Activated T-cell treated with anti-CD3 and anti-CD28 coated beads, Interleukin-2, amount 50 U/mL, for 24 hours (primary cell): ENCODE data around the gene PCDHGB5.
"Not testable (repeated sequence)": the region's sequence is repeated elsewhere in the genome, so short reads cannot be mapped to it uniquely, and the experiment has no call there.

Experiments used
- DNase-seq: peaks from one replicate; pipeline ENCODE4 v3.0.0-alpha.2; 2020
- H3K27ac Mint-ChIP-seq: 2 replicates; pipeline ENCODE4 v1.8.0; 2020; ENCODE audit warnings: mild to moderate bottlenecking, mixed read lengths
- H3K27me3 Mint-ChIP-seq: 2 replicates; pipeline ENCODE4 v1.8.0; 2020; ENCODE audit warnings: mixed read lengths
- H3K36me3 Mint-ChIP-seq: 2 replicates; pipeline ENCODE4 v1.8.0; 2020; ENCODE audit warnings: low read depth, mixed read lengths
- H3K4me1 Mint-ChIP-seq: 2 replicates; pipeline ENCODE4 v1.8.0; 2020; ENCODE audit warnings: low read depth, mixed read lengths
- H3K4me3 Mint-ChIP-seq: 2 replicates; pipeline ENCODE4 v1.8.0; 2020; ENCODE audit warnings: mild to moderate bottlenecking, moderate library complexity, mixed read lengths
- H3K9me3 Mint-ChIP-seq: 2 replicates; pipeline ENCODE4 v1.8.0; 2020; ENCODE audit warnings: mixed read lengths

PCDHGB5 gene

DNA sequence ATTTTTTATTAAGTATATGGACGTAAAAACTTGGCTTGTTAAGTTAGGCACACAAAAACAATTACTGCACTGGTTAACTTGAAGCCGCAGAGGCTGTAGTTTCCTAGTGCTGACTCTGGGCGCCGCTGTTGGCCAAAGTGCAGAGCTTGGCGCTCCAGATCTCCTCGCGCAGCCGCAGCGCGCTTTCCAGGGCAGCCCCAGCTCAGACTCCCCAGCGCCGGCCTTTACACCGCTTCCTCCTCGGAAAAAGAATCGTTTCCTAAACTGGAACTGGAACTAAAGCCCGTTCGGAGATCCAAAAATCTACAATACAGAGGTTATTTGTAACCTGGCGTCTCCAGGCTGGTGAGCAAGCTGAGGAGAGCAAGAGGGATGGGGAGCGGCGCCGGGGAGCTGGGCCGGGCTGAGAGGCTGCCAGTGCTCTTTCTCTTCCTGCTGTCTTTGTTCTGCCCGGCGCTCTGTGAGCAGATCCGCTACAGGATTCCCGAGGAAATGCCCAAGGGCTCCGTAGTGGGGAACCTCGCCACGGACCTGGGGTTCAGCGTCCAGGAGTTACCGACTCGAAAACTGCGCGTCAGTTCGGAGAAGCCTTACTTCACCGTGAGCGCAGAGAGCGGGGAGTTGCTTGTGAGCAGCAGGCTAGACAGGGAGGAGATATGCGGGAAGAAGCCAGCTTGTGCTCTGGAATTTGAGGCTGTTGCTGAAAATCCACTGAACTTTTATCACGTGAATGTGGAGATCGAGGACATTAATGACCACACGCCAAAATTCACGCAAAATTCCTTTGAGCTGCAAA is at the start of gene PCDHGB5:
PCDHGB5 (plus strand) TSS at position 192 of the 796 bp plus-strand sequence; CDS start at position 373, 181 bp downstream.
- peaks cover 35% of the 10 kb centered on the region for H3K9me3 Mint-ChIP-seq
- peak; percentile 52 for DNase-seq
- peaks cover 83% of the 10 kb centered on the region for H3K27me3 Mint-ChIP-seq
- peak within 1 kb of the TSS; percentile 50 for H3K4me3 Mint-ChIP-seq
- peaks cover 21% of the 10 kb centered on the region for H3K36me3 Mint-ChIP-seq
- H3K27ac Mint-ChIP-seq, H3K4me1 Mint-ChIP-seq: not testable (repeated sequence)

DNA sequence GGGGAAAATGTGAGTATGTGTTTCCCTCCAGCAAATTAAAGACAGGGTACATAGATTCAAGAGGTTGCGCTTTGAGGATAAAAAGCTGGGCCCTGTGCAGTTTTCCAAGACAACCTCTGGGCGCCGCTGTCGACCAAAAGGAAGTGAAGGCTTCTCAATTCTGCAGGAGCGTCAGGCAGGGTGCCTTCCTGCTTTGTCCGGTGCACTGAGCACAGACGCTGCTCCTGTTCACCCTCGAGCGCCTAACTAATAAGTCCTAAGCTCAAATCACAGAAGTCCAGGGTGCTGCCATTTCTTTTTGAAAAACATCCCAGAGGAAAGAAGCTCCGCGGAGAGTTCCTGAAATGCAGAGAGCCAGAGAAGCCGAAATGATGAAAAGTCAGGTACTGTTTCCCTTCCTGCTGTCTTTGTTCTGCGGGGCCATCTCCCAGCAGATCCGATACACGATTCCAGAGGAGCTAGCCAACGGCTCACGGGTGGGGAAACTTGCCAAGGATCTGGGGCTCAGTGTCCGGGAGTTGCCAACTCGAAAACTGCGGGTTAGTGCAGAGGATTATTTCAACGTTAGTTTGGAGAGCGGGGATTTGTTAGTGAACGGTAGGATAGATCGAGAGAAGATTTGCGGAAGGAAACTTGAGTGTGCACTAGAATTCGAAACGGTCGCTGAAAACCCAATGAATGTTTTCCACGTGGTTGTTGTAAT is 47.7 kb upstream of the PCDHGB5 start, which contains the start of gene PCDHGB1:
PCDHGB1 (plus strand) TSS at position 183 of the 703 bp plus-strand sequence; CDS start at position 345, 162 bp downstream.
- Mint-ChIP-seq H3K27ac (no peak within 1 kb of the TSS), H3K27me3 (peaks cover 89% of the 10 kb centered on the region), H3K4me1 (no peaks in the 10 kb centered on the region), H3K4me3 (peak within 1 kb of the TSS; percentile 47), H3K9me3 (peaks cover 38% of the 10 kb centered on the region), H3K36me3 (peaks cover 8% of the 10 kb centered on the region)
- no peak for DNase-seq

GRCh38 chr5:141351591-141351990 is 46.2 kb upstream of the PCDHGB5 start:
- peaks cover 46% of the 10 kb centered on the region for H3K9me3 Mint-ChIP-seq
- no peak overlapping the region for H3K27ac Mint-ChIP-seq
- DNase-seq = no peak
- H3K4me3 Mint-ChIP-seq = no peak overlapping the region
- H3K4me1 Mint-ChIP-seq = no peaks in the 10 kb centered on the region
- H3K36me3 Mint-ChIP-seq = peaks cover 7% of the 10 kb centered on the region
- H3K27me3 Mint-ChIP-seq = peaks cover 92% of the 10 kb centered on the region

DNA sequence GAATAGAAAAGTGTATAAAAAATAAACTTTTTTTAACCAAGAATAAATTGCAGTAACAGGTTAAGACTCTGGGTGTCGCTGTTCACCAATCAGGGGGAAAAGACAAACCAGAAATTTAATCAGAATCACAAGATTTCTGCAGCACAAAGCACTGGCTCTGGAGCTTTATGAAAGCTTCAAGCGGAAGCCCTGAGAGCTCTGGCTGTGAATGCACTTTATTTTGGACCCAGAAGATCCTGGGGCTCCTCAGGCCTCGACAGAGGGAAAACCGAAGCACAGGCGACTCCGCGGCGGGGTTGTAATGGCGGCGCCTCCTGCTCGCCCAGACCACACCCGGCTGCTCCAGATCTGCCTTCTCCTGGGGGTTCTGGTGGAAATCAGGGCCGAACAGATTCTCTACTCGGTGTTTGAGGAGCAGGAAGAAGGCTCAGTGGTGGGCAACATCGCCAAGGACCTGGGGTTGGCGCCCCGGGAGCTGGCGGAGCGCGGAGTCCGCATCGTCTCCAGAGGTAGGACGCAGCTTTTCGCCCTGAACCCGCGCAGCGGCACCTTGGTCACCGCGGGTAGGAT is 42.8 kb upstream of the PCDHGB5 start, which contains the start of gene PCDHGA4:
PCDHGA4 (plus strand) TSS at position 122 of the 570 bp plus-strand sequence; CDS start at position 209, 87 bp downstream.
- H3K27ac Mint-ChIP-seq = no peak within 1 kb of the TSS
- no peak within 1 kb of the TSS for H3K4me3 Mint-ChIP-seq
- H3K9me3 Mint-ChIP-seq = peaks cover 40% of the 10 kb centered on the region
- peaks cover 93% of the 10 kb centered on the region for H3K27me3 Mint-ChIP-seq
- H3K36me3 Mint-ChIP-seq = peaks cover 7% of the 10 kb centered on the region
- no peak for DNase-seq
- peaks cover 2% of the 10 kb centered on the region for H3K4me1 Mint-ChIP-seq

GRCh38 chr5:141355641-141356040 is 42.1 kb upstream of the PCDHGB5 start:
- H3K4me3 Mint-ChIP-seq = no peak overlapping the region
- no peak overlapping the region for H3K27ac Mint-ChIP-seq
- peaks cover 2% of the 10 kb centered on the region for H3K4me1 Mint-ChIP-seq
- H3K27me3 Mint-ChIP-seq = peaks cover 93% of the 10 kb centered on the region
- peaks cover 10% of the 10 kb centered on the region for H3K36me3 Mint-ChIP-seq
- DNase-seq = no peak
- peaks cover 36% of the 10 kb centered on the region for H3K9me3 Mint-ChIP-seq

DNA sequence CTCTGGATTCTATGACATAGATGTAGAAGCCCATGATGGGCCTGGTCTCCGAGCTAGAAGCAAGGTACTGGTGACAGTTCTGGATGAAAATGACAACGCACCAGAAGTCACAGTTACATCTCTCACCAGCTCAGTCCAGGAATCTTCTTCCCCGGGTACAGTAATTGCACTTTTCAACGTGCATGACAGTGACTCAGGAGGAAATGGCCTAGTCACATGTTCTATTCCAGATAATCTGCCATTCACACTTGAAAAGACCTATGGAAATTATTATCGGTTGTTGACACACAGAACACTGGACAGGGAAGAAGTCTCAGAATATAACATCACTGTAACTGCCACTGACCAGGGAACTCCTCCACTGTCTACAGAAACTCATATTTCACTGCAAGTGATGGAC is 41.6 kb upstream of the PCDHGB5 start:
- Mint-ChIP-seq H3K9me3 (peaks cover 37% of the 10 kb centered on the region), H3K36me3 (peaks cover 14% of the 10 kb centered on the region), H3K27ac (no peak overlapping the region), H3K27me3 (peaks cover 93% of the 10 kb centered on the region), H3K4me1 (peaks cover 2% of the 10 kb centered on the region), H3K4me3 (no peak overlapping the region)
- no peak for DNase-seq

- H3K4me1 Mint-ChIP-seq = peaks cover 2% of the 10 kb centered on the region
- H3K27me3 Mint-ChIP-seq = peaks cover 91% of the 10 kb centered on the region
- H3K36me3 Mint-ChIP-seq = peaks cover 17% of the 10 kb centered on the region
- H3K4me3 Mint-ChIP-seq = no peak overlapping the region
- H3K9me3 Mint-ChIP-seq = peaks cover 41% of the 10 kb centered on the region
- no peak overlapping the region for H3K27ac Mint-ChIP-seq
- DNase-seq = no peak
These were observed 40.8 kb upstream of the PCDHGB5 start for GRCh38 chr5:141356950-141357349.

DNA sequence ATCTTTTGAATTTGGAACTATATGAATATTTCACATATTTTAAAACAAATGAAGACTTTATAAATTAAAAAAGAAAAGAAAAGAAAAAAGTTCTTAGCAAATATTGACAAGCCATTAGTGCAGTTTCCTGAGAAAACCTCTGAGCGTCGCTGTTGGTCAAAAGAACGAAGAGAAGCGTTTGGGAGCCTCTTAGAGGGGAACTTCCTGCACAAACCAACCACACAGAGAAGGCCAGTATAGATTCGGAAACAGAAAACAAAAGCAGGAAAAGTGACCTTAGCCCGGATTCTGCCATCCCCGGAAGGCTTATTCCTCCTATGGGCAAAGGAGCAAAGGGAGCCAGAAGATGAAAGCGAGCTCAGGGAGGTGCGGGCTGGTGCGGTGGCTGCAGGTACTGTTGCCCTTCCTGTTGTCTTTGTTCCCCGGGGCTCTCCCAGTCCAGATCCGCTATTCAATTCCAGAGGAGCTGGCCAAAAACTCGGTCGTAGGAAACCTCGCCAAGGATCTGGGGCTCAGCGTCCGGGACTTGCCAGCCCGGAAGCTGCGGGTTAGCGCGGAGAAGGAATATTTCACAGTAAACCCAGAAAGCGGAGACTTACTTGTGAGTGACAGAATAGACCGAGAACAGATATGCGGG is 37.8 kb upstream of the PCDHGB5 start, which contains the start of gene PCDHGB2:
PCDHGB2 (plus strand) TSS at position 205 of the 637 bp plus-strand sequence; CDS start at position 347, 142 bp downstream.
- Mint-ChIP-seq H3K9me3 (peaks cover 59% of the 10 kb centered on the region), H3K36me3 (peaks cover 27% of the 10 kb centered on the region), H3K27ac (no peak within 1 kb of the TSS), H3K4me3 (peak within 1 kb of the TSS; percentile 50), H3K4me1 (peaks cover 2% of the 10 kb centered on the region), H3K27me3 (peaks cover 93% of the 10 kb centered on the region)
- no peak for DNase-seq

- H3K36me3 Mint-ChIP-seq = peaks cover 31% of the 10 kb centered on the region
- peaks cover 2% of the 10 kb centered on the region for H3K4me1 Mint-ChIP-seq
- peaks cover 61% of the 10 kb centered on the region for H3K9me3 Mint-ChIP-seq
- no peak overlapping the region for H3K4me3 Mint-ChIP-seq
- no peak overlapping the region for H3K27ac Mint-ChIP-seq
- H3K27me3 Mint-ChIP-seq = peaks cover 93% of the 10 kb centered on the region
- DNase-seq = no peak
These were observed 37.1 kb upstream of the PCDHGB5 start for GRCh38 chr5:141360685-141361084.

DNA sequence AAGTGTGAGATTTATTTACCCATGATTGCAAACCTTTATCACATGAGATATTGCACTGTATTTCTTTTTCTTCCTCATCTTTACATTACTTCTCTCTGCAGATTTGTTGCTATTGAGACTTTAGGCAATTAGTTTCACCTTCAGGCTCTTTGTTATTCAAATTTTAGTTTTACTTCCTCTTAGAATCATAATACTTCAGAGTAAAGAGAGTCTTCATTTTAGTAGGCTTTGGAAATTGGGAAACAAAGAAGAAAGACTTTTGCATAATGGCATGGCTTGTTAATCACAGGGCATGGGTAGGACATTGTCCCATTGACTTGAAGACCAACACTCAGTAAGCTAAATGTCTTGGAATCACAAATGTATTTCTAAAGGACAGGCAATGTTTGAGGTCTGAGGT is 35.0 kb upstream of the PCDHGB5 start:
- Mint-ChIP-seq H3K4me1 (peaks cover 2% of the 10 kb centered on the region), H3K36me3 (peaks cover 31% of the 10 kb centered on the region), H3K27ac (no peak overlapping the region), H3K9me3 (peaks cover 56% of the 10 kb centered on the region), H3K4me3 (no peak overlapping the region), H3K27me3 (peaks cover 89% of the 10 kb centered on the region)
- DNase-seq = no peak

DNA sequence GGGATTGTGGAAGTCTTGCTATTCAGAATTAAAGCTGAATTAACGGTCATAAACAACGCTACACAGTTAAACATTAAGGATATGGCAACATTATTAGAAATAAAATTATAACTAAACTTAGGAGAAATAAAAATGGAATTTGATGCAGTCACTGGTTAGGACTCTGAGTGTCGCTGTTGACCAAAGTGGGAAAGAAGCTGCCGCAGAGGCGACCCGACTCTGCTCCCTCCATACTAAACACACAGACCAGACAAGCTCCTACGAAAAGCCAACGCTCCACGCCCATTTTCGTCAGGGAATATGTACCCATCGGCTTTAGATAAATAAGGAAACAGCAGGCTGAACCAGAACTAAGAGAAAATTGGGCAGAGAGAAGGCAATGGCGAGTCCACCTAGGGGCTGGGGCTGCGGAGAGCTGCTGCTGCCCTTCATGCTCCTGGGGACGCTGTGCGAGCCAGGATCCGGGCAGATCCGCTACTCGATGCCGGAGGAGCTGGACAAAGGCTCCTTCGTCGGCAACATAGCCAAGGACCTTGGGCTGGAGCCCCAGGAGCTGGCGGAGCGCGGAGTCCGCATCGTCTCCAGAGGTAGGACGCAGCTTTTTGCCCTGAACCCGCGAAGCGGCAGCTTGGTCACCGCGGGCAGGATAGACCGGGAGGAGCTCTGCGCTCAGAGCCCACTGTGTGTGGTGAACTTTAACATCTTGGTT is 33.6 kb upstream of the PCDHGB5 start, which contains the start of gene PCDHGA5:
PCDHGA5 (plus strand) TSS at position 211 of the 709 bp plus-strand sequence; CDS start at position 380, 169 bp downstream.
- Mint-ChIP-seq H3K27me3 (peaks cover 89% of the 10 kb centered on the region), H3K9me3 (peaks cover 51% of the 10 kb centered on the region), H3K4me3 (no peak within 1 kb of the TSS), H3K36me3 (peaks cover 31% of the 10 kb centered on the region), H3K27ac (no peak within 1 kb of the TSS), H3K4me1 (peaks cover 2% of the 10 kb centered on the region)
- no peak for DNase-seq

GRCh38 chr5:141366016-141366896 is 31.5 kb upstream of the PCDHGB5 start:
- H3K9me3 Mint-ChIP-seq = peaks cover 52% of the 10 kb centered on the region
- no peak for DNase-seq
- peaks cover 5% of the 10 kb centered on the region for H3K4me1 Mint-ChIP-seq
- peaks cover 31% of the 10 kb centered on the region for H3K36me3 Mint-ChIP-seq
- no peak overlapping the region for H3K4me3 Mint-ChIP-seq
- no peak overlapping the region for H3K27ac Mint-ChIP-seq
- H3K27me3 Mint-ChIP-seq = peaks cover 90% of the 10 kb centered on the region
